ENCODE results near the gene PGM5. TPM values are rescaled to one million over a fixed set of nuclear protein-coding genes. Genes with fewer than 3 reads are reported as not detected.
"Not testable (repeated sequence)": the region's sequence is repeated elsewhere in the genome, so short reads cannot be mapped to it uniquely, and the experiment has no call there.

PGM5 gene
- polyA plus RNA-seq, 1 donor (not counting 4 experiments of a cell fraction or from before 2014, with no cell fraction given), result 0.18 TPM

GRCh38 chr9:68390737-68391136, 34.3 kb downstream of the PGM5 start:
- H2AFZ ChIP-seq (ENCODE audit: control insufficient read depth, low read length); dilution Hi-C loops (cut with MboI; ENCODE audit: extremely low pct_ligation_motif_present, low sequenced_read_pairs); H3K9me3 ChIP-seq (ENCODE audit: control insufficient read depth, low read depth, low read length); H3K27me3 ChIP-seq (ENCODE audit: control insufficient read depth, extremely low read depth, insufficient read depth, low read length); H3K27ac ChIP-seq (ENCODE audit: control insufficient read depth, insufficient read depth, low read length); H3K4me3 ChIP-seq (ENCODE audit: control insufficient read depth in 2 of 3, extremely low read depth in 1 of 3, insufficient read depth in 2 of 3, low read depth in 1 of 3, low read length in 3 of 3); H3K9ac ChIP-seq (ENCODE audit: control insufficient read depth, extremely low read depth, insufficient read depth, low read length); H3K4me2 ChIP-seq (ENCODE audit: control insufficient read depth, extremely low read depth, insufficient read depth, low read depth, low read length); DNase-seq (ENCODE audit: low read depth, low spot score); H3K79me2 ChIP-seq (ENCODE audit: control insufficient read depth, insufficient read depth, low read length); H4K20me1 ChIP-seq (ENCODE audit: control insufficient read depth, extremely low read depth, insufficient read depth, low read length); H3K4me1 ChIP-seq (ENCODE audit: control insufficient read depth, extremely low read depth, insufficient read depth, low read length); H3K9me1 ChIP-seq (ENCODE audit: control insufficient read depth, extremely low read depth, insufficient read depth, low read length); FAIRE-seq; H3K36me3 ChIP-seq (ENCODE audit: control insufficient read depth in 2 of 2, extremely low read depth in 1 of 2, insufficient read depth in 2 of 2, low read length in 2 of 2): not testable (repeated sequence)

- H3K36me3 ChIP-seq (ENCODE audit: control insufficient read depth in 2 of 2, extremely low read depth in 1 of 2, insufficient read depth in 2 of 2, low read length in 2 of 2); dilution Hi-C loops (cut with MboI; ENCODE audit: extremely low pct_ligation_motif_present, low sequenced_read_pairs); DNase-seq (ENCODE audit: low read depth, low spot score); H2AFZ ChIP-seq (ENCODE audit: control insufficient read depth, low read length); H3K27ac ChIP-seq (ENCODE audit: control insufficient read depth, insufficient read depth, low read length); H3K9ac ChIP-seq (ENCODE audit: control insufficient read depth, extremely low read depth, insufficient read depth, low read length); H3K4me1 ChIP-seq (ENCODE audit: control insufficient read depth, extremely low read depth, insufficient read depth, low read length); H4K20me1 ChIP-seq (ENCODE audit: control insufficient read depth, extremely low read depth, insufficient read depth, low read length); H3K79me2 ChIP-seq (ENCODE audit: control insufficient read depth, insufficient read depth, low read length); FAIRE-seq; H3K27me3 ChIP-seq (ENCODE audit: control insufficient read depth, extremely low read depth, insufficient read depth, low read length); H3K9me3 ChIP-seq (ENCODE audit: control insufficient read depth, low read depth, low read length); H3K9me1 ChIP-seq (ENCODE audit: control insufficient read depth, extremely low read depth, insufficient read depth, low read length); H3K4me3 ChIP-seq (ENCODE audit: control insufficient read depth in 2 of 3, extremely low read depth in 1 of 3, insufficient read depth in 2 of 3, low read depth in 1 of 3, low read length in 3 of 3); H3K4me2 ChIP-seq (ENCODE audit: control insufficient read depth, extremely low read depth, insufficient read depth, low read depth, low read length): not testable (repeated sequence)
Measured at GRCh38 chr9:68396411-68397094, 40.1 kb downstream of the PGM5 start.

- FAIRE-seq; H2AFZ ChIP-seq (ENCODE audit: control insufficient read depth, low read length): not testable (repeated sequence)
Measured at GRCh38 chr9:68397095-68397423, 40.6 kb downstream of the PGM5 start.

GRCh38 chr9:68397796-68398195, 41.4 kb downstream of the PGM5 start:
- H3K36me3 ChIP-seq (ENCODE audit: control insufficient read depth in 2 of 2, extremely low read depth in 1 of 2, insufficient read depth in 2 of 2, low read length in 2 of 2); H3K27ac ChIP-seq (ENCODE audit: control insufficient read depth, insufficient read depth, low read length); H3K79me2 ChIP-seq (ENCODE audit: control insufficient read depth, insufficient read depth, low read length); dilution Hi-C loops (cut with MboI; ENCODE audit: extremely low pct_ligation_motif_present, low sequenced_read_pairs); H3K4me3 ChIP-seq (ENCODE audit: control insufficient read depth in 2 of 3, extremely low read depth in 1 of 3, insufficient read depth in 2 of 3, low read depth in 1 of 3, low read length in 3 of 3); FAIRE-seq; H3K4me1 ChIP-seq (ENCODE audit: control insufficient read depth, extremely low read depth, insufficient read depth, low read length); DNase-seq (ENCODE audit: low read depth, low spot score); H3K27me3 ChIP-seq (ENCODE audit: control insufficient read depth, extremely low read depth, insufficient read depth, low read length); H3K9me1 ChIP-seq (ENCODE audit: control insufficient read depth, extremely low read depth, insufficient read depth, low read length); H2AFZ ChIP-seq (ENCODE audit: control insufficient read depth, low read length); H3K9me3 ChIP-seq (ENCODE audit: control insufficient read depth, low read depth, low read length); H3K9ac ChIP-seq (ENCODE audit: control insufficient read depth, extremely low read depth, insufficient read depth, low read length); H3K4me2 ChIP-seq (ENCODE audit: control insufficient read depth, extremely low read depth, insufficient read depth, low read depth, low read length); H4K20me1 ChIP-seq (ENCODE audit: control insufficient read depth, extremely low read depth, insufficient read depth, low read length): not testable (repeated sequence)

More at GRCh38 chr9:68397095-68397423, 40.6 kb downstream of the PGM5 start:
- H4K20me1 ChIP-seq (ENCODE audit: control insufficient read depth, extremely low read depth, insufficient read depth, low read length); H3K4me1 ChIP-seq (ENCODE audit: control insufficient read depth, extremely low read depth, insufficient read depth, low read length); H3K36me3 ChIP-seq (ENCODE audit: control insufficient read depth in 2 of 2, extremely low read depth in 1 of 2, insufficient read depth in 2 of 2, low read length in 2 of 2); H3K4me2 ChIP-seq (ENCODE audit: control insufficient read depth, extremely low read depth, insufficient read depth, low read depth, low read length); H3K9me1 ChIP-seq (ENCODE audit: control insufficient read depth, extremely low read depth, insufficient read depth, low read length); H3K4me3 ChIP-seq (ENCODE audit: control insufficient read depth in 2 of 3, extremely low read depth in 1 of 3, insufficient read depth in 2 of 3, low read depth in 1 of 3, low read length in 3 of 3); H3K9ac ChIP-seq (ENCODE audit: control insufficient read depth, extremely low read depth, insufficient read depth, low read length); H3K27me3 ChIP-seq (ENCODE audit: control insufficient read depth, extremely low read depth, insufficient read depth, low read length); DNase-seq (ENCODE audit: low read depth, low spot score); H3K79me2 ChIP-seq (ENCODE audit: control insufficient read depth, insufficient read depth, low read length); dilution Hi-C loops (cut with MboI; ENCODE audit: extremely low pct_ligation_motif_present, low sequenced_read_pairs); H3K27ac ChIP-seq (ENCODE audit: control insufficient read depth, insufficient read depth, low read length); H3K9me3 ChIP-seq (ENCODE audit: control insufficient read depth, low read depth, low read length): not testable (repeated sequence)

- DNase-seq (ENCODE audit: low read depth, low spot score); H3K4me1 ChIP-seq (ENCODE audit: control insufficient read depth, extremely low read depth, insufficient read depth, low read length); H3K4me2 ChIP-seq (ENCODE audit: control insufficient read depth, extremely low read depth, insufficient read depth, low read depth, low read length); H3K36me3 ChIP-seq (ENCODE audit: control insufficient read depth in 2 of 2, extremely low read depth in 1 of 2, insufficient read depth in 2 of 2, low read length in 2 of 2); dilution Hi-C loops (cut with MboI; ENCODE audit: extremely low pct_ligation_motif_present, low sequenced_read_pairs); H3K27me3 ChIP-seq (ENCODE audit: control insufficient read depth, extremely low read depth, insufficient read depth, low read length); H3K9me1 ChIP-seq (ENCODE audit: control insufficient read depth, extremely low read depth, insufficient read depth, low read length); H3K27ac ChIP-seq (ENCODE audit: control insufficient read depth, insufficient read depth, low read length); H4K20me1 ChIP-seq (ENCODE audit: control insufficient read depth, extremely low read depth, insufficient read depth, low read length); H3K9me3 ChIP-seq (ENCODE audit: control insufficient read depth, low read depth, low read length); H3K4me3 ChIP-seq (ENCODE audit: control insufficient read depth in 2 of 3, extremely low read depth in 1 of 3, insufficient read depth in 2 of 3, low read depth in 1 of 3, low read length in 3 of 3); H3K9ac ChIP-seq (ENCODE audit: control insufficient read depth, extremely low read depth, insufficient read depth, low read length); FAIRE-seq; H2AFZ ChIP-seq (ENCODE audit: control insufficient read depth, low read length); H3K79me2 ChIP-seq (ENCODE audit: control insufficient read depth, insufficient read depth, low read length): not testable (repeated sequence)
Measured at GRCh38 chr9:68398324-68398723, 41.9 kb downstream of the PGM5 start.

Measured in keratinocyte (primary cell).